ENCODE results near the gene NALF2. TPM values are rescaled to one million over a fixed set of nuclear protein-coding genes. Genes with fewer than 3 reads are reported as not detected.

Gene NALF2
- total RNA-seq, 2 experiments from 2014 or later = 0.31 to 0.44 TPM

- CTCF ChIA-PET = no interaction called here
- H3K4me1 Mint-ChIP-seq (ENCODE audit: low read depth) = peaks cover 5% of the 10 kb centered on the region
- H3K27ac Mint-ChIP-seq = no peak overlapping the region
- no peaks in the 10 kb centered on the region for H3K36me3 Mint-ChIP-seq
- no peaks in the 10 kb centered on the region for H3K9me3 Mint-ChIP-seq
- H3K27me3 Mint-ChIP-seq = peaks cover 18% of the 10 kb centered on the region
- POLR2A ChIA-PET = no interaction called here
- no peak for DNase-seq
- H3K4me3 Mint-ChIP-seq = peak overlapping the region; percentile 56
- intact Hi-C loops (cut with micrococcal nuclease) = no loop called here
These were observed 1.9 kb downstream of the NALF2 start for GRCh38 chrX:69505772-69506616.

GRCh38 chrX:69506617-69507499, 2.7 kb downstream of the NALF2 start:
- DNase-seq = no peak
- intact Hi-C loops (cut with micrococcal nuclease) = no loop called here
- Mint-ChIP-seq H3K9me3 (no peaks in the 10 kb centered on the region), H3K36me3 (no peaks in the 10 kb centered on the region), H3K27me3 (peaks cover 19% of the 10 kb centered on the region), H3K27ac (no peak overlapping the region), H3K4me3 (no peak overlapping the region), H3K4me1 (ENCODE audit: low read depth) (peaks cover 5% of the 10 kb centered on the region)
- ChIA-PET POLR2A (no interaction called here), CTCF (no interaction called here)

GRCh38 chrX:69507500-69507789, 3.3 kb downstream of the NALF2 start:
- DNase-seq = no peak
- ChIA-PET POLR2A (no interaction called here), CTCF (no interaction called here)
- H3K4me3 Mint-ChIP-seq = no peak overlapping the region
- H3K9me3 Mint-ChIP-seq = no peaks in the 10 kb centered on the region
- no peaks in the 10 kb centered on the region for H3K36me3 Mint-ChIP-seq
- H3K4me1 Mint-ChIP-seq (ENCODE audit: low read depth) = peaks cover 5% of the 10 kb centered on the region
- peaks cover 19% of the 10 kb centered on the region for H3K27me3 Mint-ChIP-seq
- H3K27ac Mint-ChIP-seq = no peak overlapping the region
- intact Hi-C loops (cut with micrococcal nuclease) = no loop called here

- Mint-ChIP-seq H3K36me3 (no peaks in the 10 kb centered on the region), H3K4me1 (ENCODE audit: low read depth) (peaks cover 3% of the 10 kb centered on the region), H3K27ac (no peak overlapping the region), H3K9me3 (no peaks in the 10 kb centered on the region), H3K27me3 (peaks cover 17% of the 10 kb centered on the region), H3K4me3 (no peak overlapping the region)
- POLR2A ChIA-PET = no interaction called here
- intact Hi-C loops (cut with micrococcal nuclease) = no loop called here
- CTCF ChIA-PET = no interaction called here
- DNase-seq = no peak
These were observed 4.5 kb downstream of the NALF2 start for GRCh38 chrX:69508610-69509009.

- DNase-seq = no peak
- Mint-ChIP-seq H3K27ac (no peak overlapping the region), H3K4me3 (no peak overlapping the region), H3K27me3 (peaks cover 17% of the 10 kb centered on the region), H3K36me3 (no peaks in the 10 kb centered on the region), H3K9me3 (no peaks in the 10 kb centered on the region), H3K4me1 (ENCODE audit: low read depth) (peaks cover 3% of the 10 kb centered on the region)
- CTCF ChIA-PET = no interaction called here
- intact Hi-C loops (cut with micrococcal nuclease) = no loop called here
- POLR2A ChIA-PET = no interaction called here
These were observed 6.1 kb downstream of the NALF2 start for GRCh38 chrX:69510137-69510715.

GRCh38 chrX:69510914-69511513, 6.9 kb downstream of the NALF2 start:
- no peak for DNase-seq
- Mint-ChIP-seq H3K4me3 (no peak overlapping the region), H3K4me1 (ENCODE audit: low read depth) (no peaks in the 10 kb centered on the region), H3K27me3 (peaks cover 13% of the 10 kb centered on the region), H3K36me3 (no peaks in the 10 kb centered on the region), H3K27ac (no peak overlapping the region), H3K9me3 (no peaks in the 10 kb centered on the region)
- POLR2A ChIA-PET = no interaction called here
- intact Hi-C loops (cut with micrococcal nuclease) = no loop called here
- CTCF ChIA-PET = no interaction called here

GRCh38 chrX:69522052-69522451, 17.9 kb downstream of the NALF2 start:
- CTCF ChIA-PET = no interaction called here
- Mint-ChIP-seq H3K27ac (no peak overlapping the region), H3K9me3 (no peaks in the 10 kb centered on the region), H3K4me3 (no peak overlapping the region), H3K4me1 (ENCODE audit: low read depth) (no peaks in the 10 kb centered on the region), H3K27me3 (peaks cover 1% of the 10 kb centered on the region), H3K36me3 (no peaks in the 10 kb centered on the region)
- intact Hi-C loops (cut with micrococcal nuclease) = no loop called here
- no peak for DNase-seq
- POLR2A ChIA-PET = no interaction called here

GRCh38 chrX:69523314-69523713, 19.2 kb downstream of the NALF2 start:
- no peak for DNase-seq
- H3K36me3 Mint-ChIP-seq = no peaks in the 10 kb centered on the region
- CTCF ChIA-PET = no interaction called here
- H3K27me3 Mint-ChIP-seq = peaks cover 1% of the 10 kb centered on the region
- no peak overlapping the region for H3K27ac Mint-ChIP-seq
- no peak overlapping the region for H3K4me3 Mint-ChIP-seq
- H3K4me1 Mint-ChIP-seq (ENCODE audit: low read depth) = no peaks in the 10 kb centered on the region
- intact Hi-C loops (cut with micrococcal nuclease) = no loop called here
- H3K9me3 Mint-ChIP-seq = no peaks in the 10 kb centered on the region
- POLR2A ChIA-PET = no interaction called here

GRCh38 chrX:69524781-69525363, 20.7 kb downstream of the NALF2 start:
- CTCF ChIA-PET = no interaction called here
- Mint-ChIP-seq H3K4me1 (ENCODE audit: low read depth) (no peaks in the 10 kb centered on the region), H3K27ac (no peak overlapping the region), H3K4me3 (no peak overlapping the region), H3K27me3 (peaks cover 1% of the 10 kb centered on the region), H3K36me3 (no peaks in the 10 kb centered on the region), H3K9me3 (no peaks in the 10 kb centered on the region)
- DNase-seq = no peak
- POLR2A ChIA-PET = no interaction called here
- intact Hi-C loops (cut with micrococcal nuclease) = no loop called here

- ChIA-PET CTCF (no interaction called here), POLR2A (no interaction called here)
- intact Hi-C loops (cut with micrococcal nuclease) = no loop called here
- Mint-ChIP-seq H3K36me3 (no peaks in the 10 kb centered on the region), H3K4me1 (ENCODE audit: low read depth) (no peaks in the 10 kb centered on the region), H3K9me3 (no peaks in the 10 kb centered on the region), H3K27ac (no peak overlapping the region), H3K4me3 (no peak overlapping the region), H3K27me3 (peaks cover 1% of the 10 kb centered on the region)
- DNase-seq = no peak
These were observed 26.2 kb downstream of the NALF2 start for GRCh38 chrX:69530306-69530705.

GRCh38 chrX:69531031-69531755, 27.1 kb downstream of the NALF2 start:
- no peak overlapping the region for H3K4me3 Mint-ChIP-seq
- intact Hi-C loops (cut with micrococcal nuclease) = no loop called here
- POLR2A ChIA-PET = no interaction called here
- H3K27ac Mint-ChIP-seq = no peak overlapping the region
- H3K27me3 Mint-ChIP-seq = peaks cover 1% of the 10 kb centered on the region
- H3K36me3 Mint-ChIP-seq = no peaks in the 10 kb centered on the region
- H3K9me3 Mint-ChIP-seq = no peaks in the 10 kb centered on the region
- CTCF ChIA-PET = interaction anchor here (1.5 kb wide), 1 partner anchor 566 kb away, joined by 3 read pairs; no protein-coding TSS in a partner anchor
- no peaks in the 10 kb centered on the region for H3K4me1 Mint-ChIP-seq (ENCODE audit: low read depth)
- no peak for DNase-seq
